ENCODE results near the gene CACNA1S. TPM values are rescaled to one million over a fixed set of nuclear protein-coding genes. Genes with fewer than 3 reads are reported as not detected.

CACNA1S gene
- total RNA-seq, 1 experiment from 2014 or later, result not detected

DNA sequence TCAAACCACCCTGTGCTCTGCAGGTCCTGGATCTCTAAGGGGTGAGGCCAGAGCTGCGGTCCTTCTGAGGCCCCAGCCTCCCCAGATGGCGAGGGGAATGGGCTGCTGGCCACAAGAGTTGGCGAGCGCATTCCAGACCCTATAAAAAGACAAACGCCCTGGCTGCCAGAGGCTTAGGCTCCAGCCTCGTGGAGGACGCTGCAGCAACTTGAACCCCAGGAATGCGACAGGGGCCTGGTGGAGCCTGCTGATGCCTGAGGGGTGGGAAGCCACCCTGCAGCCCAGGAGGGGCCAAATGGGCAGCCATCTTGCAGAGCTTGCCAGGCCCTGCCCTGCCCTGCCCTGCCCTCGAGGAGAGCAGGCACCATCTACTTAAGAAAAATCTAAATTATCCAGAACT lies 8.6 kb downstream of the CACNA1S start:
- ATAC-seq (no peak), DNase-seq (ENCODE audit: low read depth, low spot score) (no peak)
- no peak overlapping the region for H3K27ac ChIP-seq (ENCODE audit: low read length)
- ChIA-PET CTCF (interaction anchor here (0.6 kb wide), 2 partner anchors 131 to 333 kb away, joined by 3 to 5 read pairs; no protein-coding TSS in a partner anchor), POLR2A (no interaction called here)
- intact Hi-C loops (cut with micrococcal nuclease; ENCODE audit: unreplicated experiment), result no loop called here
- H3K27me3 ChIP-seq (ENCODE audit: control insufficient read depth, insufficient read depth, low read length), result no peaks in the 10 kb centered on the region
- TF ChIP-seq TCF7L2 (IDR thresholded peaks at IDR 0.05; ENCODE audit: low read depth, low read length) (no peak), POLR2AphosphoS5 (IDR thresholded peaks at IDR 0.05; ENCODE audit: low read depth, low read length) (no peak), SIN3A (IDR thresholded peaks at IDR 0.05; ENCODE audit: borderline replicate concordance, insufficient read depth, low read depth, low read length) (no peak)
- TF ChIP-seq, protein P1, sequence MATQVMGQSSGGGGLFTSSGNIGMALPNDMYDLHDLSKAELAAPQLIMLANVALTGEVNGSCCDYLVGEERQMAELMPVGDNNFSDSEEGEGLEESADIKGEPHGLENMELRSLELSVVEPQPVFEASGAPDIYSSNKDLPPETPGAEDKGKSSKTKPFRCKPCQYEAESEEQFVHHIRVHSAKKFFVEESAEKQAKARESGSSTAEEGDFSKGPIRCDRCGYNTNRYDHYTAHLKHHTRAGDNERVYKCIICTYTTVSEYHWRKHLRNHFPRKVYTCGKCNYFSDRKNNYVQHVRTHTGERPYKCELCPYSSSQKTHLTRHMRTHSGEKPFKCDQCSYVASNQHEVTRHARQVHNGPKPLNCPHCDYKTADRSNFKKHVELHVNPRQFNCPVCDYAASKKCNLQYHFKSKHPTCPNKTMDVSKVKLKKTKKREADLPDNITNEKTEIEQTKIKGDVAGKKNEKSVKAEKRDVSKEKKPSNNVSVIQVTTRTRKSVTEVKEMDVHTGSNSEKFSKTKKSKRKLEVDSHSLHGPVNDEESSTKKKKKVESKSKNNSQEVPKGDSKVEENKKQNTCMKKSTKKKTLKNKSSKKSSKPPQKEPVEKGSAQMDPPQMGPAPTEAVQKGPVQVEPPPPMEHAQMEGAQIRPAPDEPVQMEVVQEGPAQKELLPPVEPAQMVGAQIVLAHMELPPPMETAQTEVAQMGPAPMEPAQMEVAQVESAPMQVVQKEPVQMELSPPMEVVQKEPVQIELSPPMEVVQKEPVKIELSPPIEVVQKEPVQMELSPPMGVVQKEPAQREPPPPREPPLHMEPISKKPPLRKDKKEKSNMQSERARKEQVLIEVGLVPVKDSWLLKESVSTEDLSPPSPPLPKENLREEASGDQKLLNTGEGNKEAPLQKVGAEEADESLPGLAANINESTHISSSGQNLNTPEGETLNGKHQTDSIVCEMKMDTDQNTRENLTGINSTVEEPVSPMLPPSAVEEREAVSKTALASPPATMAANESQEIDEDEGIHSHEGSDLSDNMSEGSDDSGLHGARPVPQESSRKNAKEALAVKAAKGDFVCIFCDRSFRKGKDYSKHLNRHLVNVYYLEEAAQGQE (IDR thresholded peaks at IDR 0.05; ENCODE audit: insufficient read depth in 1 of 2, low read depth in 2 of 2, low read length in 1 of 2), result no peak
- TF ChIP-seq, protein P2, sequence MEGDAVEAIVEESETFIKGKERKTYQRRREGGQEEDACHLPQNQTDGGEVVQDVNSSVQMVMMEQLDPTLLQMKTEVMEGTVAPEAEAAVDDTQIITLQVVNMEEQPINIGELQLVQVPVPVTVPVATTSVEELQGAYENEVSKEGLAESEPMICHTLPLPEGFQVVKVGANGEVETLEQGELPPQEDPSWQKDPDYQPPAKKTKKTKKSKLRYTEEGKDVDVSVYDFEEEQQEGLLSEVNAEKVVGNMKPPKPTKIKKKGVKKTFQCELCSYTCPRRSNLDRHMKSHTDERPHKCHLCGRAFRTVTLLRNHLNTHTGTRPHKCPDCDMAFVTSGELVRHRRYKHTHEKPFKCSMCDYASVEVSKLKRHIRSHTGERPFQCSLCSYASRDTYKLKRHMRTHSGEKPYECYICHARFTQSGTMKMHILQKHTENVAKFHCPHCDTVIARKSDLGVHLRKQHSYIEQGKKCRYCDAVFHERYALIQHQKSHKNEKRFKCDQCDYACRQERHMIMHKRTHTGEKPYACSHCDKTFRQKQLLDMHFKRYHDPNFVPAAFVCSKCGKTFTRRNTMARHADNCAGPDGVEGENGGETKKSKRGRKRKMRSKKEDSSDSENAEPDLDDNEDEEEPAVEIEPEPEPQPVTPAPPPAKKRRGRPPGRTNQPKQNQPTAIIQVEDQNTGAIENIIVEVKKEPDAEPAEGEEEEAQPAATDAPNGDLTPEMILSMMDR (IDR thresholded peaks at IDR 0.05), result no peak
- in situ Hi-C loops (cut with HindIII; ENCODE audit: low pct_unique_long_range_greater_than_20kb, low sequenced_read_pairs), result no loop called here
- H3K36me3 ChIP-seq (ENCODE audit: control insufficient read depth, insufficient read depth, low read length), result no peaks in the 10 kb centered on the region
- no peak overlapping the region for H3K4me3 ChIP-seq (ENCODE audit: low read depth in 2 of 2, low read length in 2 of 2)
- H3K4me1 ChIP-seq (ENCODE audit: control insufficient read depth, insufficient read depth, low read length), result no peaks in the 10 kb centered on the region
- no TSS peak for BruUV-seq (replicated peaks)
- H3K9me3 ChIP-seq (ENCODE audit: control insufficient read depth, insufficient read depth, low read depth, low read length), result no peaks in the 10 kb centered on the region

DNA sequence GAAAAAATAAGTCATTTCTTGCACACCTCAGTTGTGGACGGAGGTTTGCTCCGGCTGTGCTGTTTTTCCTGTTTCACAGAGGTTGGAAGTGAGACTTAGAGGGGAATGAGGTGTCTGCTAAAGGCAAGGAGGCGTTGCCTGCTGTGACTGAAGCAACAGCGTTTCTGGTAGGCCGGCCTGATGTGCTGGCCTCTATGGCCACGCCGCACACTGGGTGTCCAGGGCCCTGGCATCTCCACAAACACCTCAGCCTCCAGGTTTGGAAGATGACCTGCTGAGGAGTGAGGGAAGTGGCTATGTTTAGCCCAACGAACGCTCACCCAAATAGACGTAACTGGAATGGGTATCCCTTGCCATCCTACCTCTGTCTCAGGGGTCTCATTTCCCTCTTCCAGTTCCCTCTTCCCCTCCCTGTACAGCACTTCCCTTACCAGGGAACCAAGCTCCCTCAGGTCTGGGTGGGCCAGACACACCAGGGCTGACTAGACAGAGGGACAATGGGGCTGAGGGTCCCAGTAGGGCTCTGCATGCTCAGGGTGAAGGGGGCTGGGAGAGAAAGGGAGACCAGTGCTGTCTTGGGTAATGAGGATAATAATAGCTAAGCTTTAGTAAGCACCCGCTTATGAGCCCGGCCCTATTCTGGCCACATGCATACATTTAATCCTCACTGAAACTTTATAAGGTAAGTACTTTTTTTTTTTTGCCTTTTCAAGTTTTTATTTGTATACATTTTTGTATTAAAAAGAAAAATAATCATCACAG lies 11.9 kb downstream of the CACNA1S start:
- ChIA-PET POLR2A (no interaction called here), CTCF (no interaction called here)
- H3K4me3 ChIP-seq (ENCODE audit: low read depth in 2 of 2, low read length in 2 of 2), result no peak overlapping the region
- H3K9me3 ChIP-seq (ENCODE audit: control insufficient read depth, insufficient read depth, low read depth, low read length), result no peaks in the 10 kb centered on the region
- H3K4me1 ChIP-seq (ENCODE audit: control insufficient read depth, insufficient read depth, low read length), result no peaks in the 10 kb centered on the region
- intact Hi-C loops (cut with micrococcal nuclease; ENCODE audit: unreplicated experiment) (no loop called here), in situ Hi-C loops (cut with HindIII; ENCODE audit: low pct_unique_long_range_greater_than_20kb, low sequenced_read_pairs) (no loop called here)
- TF ChIP-seq TCF7L2 (IDR thresholded peaks at IDR 0.05; ENCODE audit: low read depth, low read length) (no peak), SIN3A (IDR thresholded peaks at IDR 0.05; ENCODE audit: borderline replicate concordance, insufficient read depth, low read depth, low read length) (no peak), POLR2AphosphoS5 (IDR thresholded peaks at IDR 0.05; ENCODE audit: low read depth, low read length) (no peak)
- TF ChIP-seq, protein P2 (IDR thresholded peaks at IDR 0.05), result no peak
- TF ChIP-seq, protein P1 (IDR thresholded peaks at IDR 0.05; ENCODE audit: insufficient read depth in 1 of 2, low read depth in 2 of 2, low read length in 1 of 2), result no peak
- BruUV-seq (replicated peaks), result no TSS peak
- H3K27ac ChIP-seq (ENCODE audit: low read length), result no peak overlapping the region
- ATAC-seq (no peak), DNase-seq (ENCODE audit: low read depth, low spot score) (no peak)
- H3K36me3 ChIP-seq (ENCODE audit: control insufficient read depth, insufficient read depth, low read length), result no peaks in the 10 kb centered on the region
- no peaks in the 10 kb centered on the region for H3K27me3 ChIP-seq (ENCODE audit: control insufficient read depth, insufficient read depth, low read length)

Measured in Panc1 (cell line).